K562 (cell line): ENCODE data around the gene GADD45GIP1. TPM values are rescaled to one million over a fixed set of nuclear protein-coding genes. Genes with fewer than 3 reads are reported as not detected.
A peak's percentile ranks its signal among the peaks of the same experiment; 100 is the strongest.

Source experiments
- ETV5 ChIP-seq: sonication (generic); formaldehyde crosslinking; IDR thresholded peaks from 2 replicates; pipeline ENCODE4 v1.4.0; 2020; ENCODE audit warnings: low read depth, mild to moderate bottlenecking, missing genetic modification reagents
- FOXK2 ChIP-seq, 2 experiments: fragments of 450-650 bp; IDR thresholded peaks in 1 of 2; conservative IDR thresholded peaks in 1 of 2; 2 replicates each; pipeline ENCODE4 v1.6.1; 2016; ENCODE audit warnings: low read depth in 2 of 2, mild to moderate bottlenecking in 1 of 2
- GATAD2B ChIP-seq: fragments of 450-650 bp; IDR thresholded peaks from 2 replicates; pipeline ENCODE4 v1.6.1; 2017; ENCODE audit warnings: mild to moderate bottlenecking, borderline replicate concordance
- KDM1A ChIP-seq, 2 experiments: fragments of 450-650 bp; IDR thresholded peaks; 2 replicates each; pipeline ENCODE4 v1.6.1; 2016; ENCODE audit warnings: mild to moderate bottlenecking in 2 of 2
- MCM3 ChIP-seq: fragments of 450-650 bp; IDR thresholded peaks from 2 replicates; pipeline ENCODE4 v1.6.1; 2016
- OTX1 ChIP-seq: fragments of 450-650 bp; formaldehyde crosslinking; IDR thresholded peaks from 2 replicates; pipeline ENCODE4 v1.4.0; 2022; ENCODE audit warnings: mild to moderate bottlenecking
- POLR2AphosphoS5 ChIP-seq: IDR thresholded peaks from 2 replicates; pipeline ENCODE4 v1.6.1; 2011; ENCODE audit warnings: mild to moderate bottlenecking, low read depth, low read length, moderate library complexity; ENCODE audit not compliant: control insufficient read depth, insufficient read depth
- RHOXF2B ChIP-seq: fragments of 250-450 bp; sonication (Bioruptor Pico); conservative IDR thresholded peaks from 2 replicates; pipeline ENCODE4 v1.5.1; 2021
- SMARCE1 ChIP-seq: fragments of 450-650 bp; IDR thresholded peaks from 2 replicates; pipeline ENCODE4 v1.7.1; 2016; ENCODE audit warnings: mild to moderate bottlenecking
- TAF1 ChIP-seq: IDR thresholded peaks from 2 replicates; pipeline ENCODE4 v1.6.1; 2011; ENCODE audit warnings: mild to moderate bottlenecking, low read length, moderate library complexity; ENCODE audit not compliant: insufficient read depth, control insufficient read depth, severe bottlenecking; ENCODE audit errors: extremely low read depth
- TEAD1 ChIP-seq, 2 experiments: fragments of 450-650 bp in 1 of 2; sonication (generic) in 1 of 2; formaldehyde crosslinking; IDR thresholded peaks; 2 replicates each; pipeline versions ENCODE4 v1.4.0 to v1.8.0; 2020 to 2022; ENCODE audit warnings: mild to moderate bottlenecking in 2 of 2, missing genetic modification reagents in 1 of 2
- THRAP3 ChIP-seq: fragments of 450-650 bp; IDR thresholded peaks from 2 replicates; pipeline ENCODE4 v1.6.1; 2016; ENCODE audit warnings: mild to moderate bottlenecking, inconsistent platforms, borderline replicate concordance
- XRCC4 ChIP-seq: IDR thresholded peaks from one replicate; pipeline ENCODE4 v1.6.1; 2011; ENCODE audit not compliant: insufficient read depth, insufficient read length; ENCODE audit errors: extremely low read depth
- ZNF143 ChIP-seq: sonication (generic); formaldehyde crosslinking; IDR thresholded peaks from 2 replicates; pipeline ENCODE4 v1.9.0; 2022; ENCODE audit warnings: mild to moderate bottlenecking, missing genetic modification reagents
- ZNF76 ChIP-seq: fragments of 250-450 bp; sonication (Bioruptor Pico); IDR thresholded peaks from 2 replicates; pipeline ENCODE4 v1.4.0; 2020; ENCODE audit warnings: mild to moderate bottlenecking, moderate library complexity, borderline replicate concordance
- polyA plus RNA-seq, 8 experiments: library from polyadenylated mRNA; depleted of rRNA in 4 of 8; stranded (reverse) in 5 of 8; unstranded in 3 of 8; fragments of >200 nt; fragmentation: Nextera tagmentation in 2 of 8; fragmentation: Illumina TruSeq in 1 of 8; extraction: Ambion mirVana in 2 of 8; extraction: Trizol in 1 of 8; gene quantifications; 2 replicates each; pipeline versions ENCODE4 v1.2.1 to v1.2.3, GENCODE V29; 2011 to 2014; ENCODE audit warnings: inconsistent platforms in 1 of 8, missing spikeins in 1 of 8
- total RNA-seq, 7 experiments: library from RNA; depleted of rRNA in 6 of 7; stranded (reverse); fragments of >200 nt in 6 of 7; fragmentation: Illumina TruSeq in 2 of 7; extraction: Trizol in 2 of 7; gene quantifications; 2 replicates each; pipeline versions ENCODE4 v1.2.1 to v1.2.3, GENCODE V29; 2011 to 2021; ENCODE audit warnings: low replicate concordance in 1 of 7
- TF ChIP-seq, protein P1 (sequence below): conservative IDR thresholded peaks from 2 replicates; pipeline ENCODE4 v1.6.1; 2011; ENCODE audit warnings: low read depth, mild to moderate bottlenecking, low read length; ENCODE audit not compliant: control insufficient read depth
- TF ChIP-seq, protein P2 (sequence below): fragments of 250-450 bp; sonication (Bioruptor Pico); IDR thresholded peaks from 2 replicates; pipeline ENCODE4 v1.8.0; 2022; ENCODE audit warnings: inconsistent platforms
- TF ChIP-seq, protein P3 (sequence below): fragments of 450-650 bp; IDR thresholded peaks from 2 replicates; pipeline ENCODE4 v1.6.1; 2016; ENCODE audit warnings: low read depth, mild to moderate bottlenecking, moderate library complexity

Gene GADD45GIP1
- total and polyA plus RNA-seq, 9 of the 15 experiments (the other 6 are each of a cell fraction or from before 2014, with no cell fraction given), result 5.1 to 161 (median 29.2) TPM

DNA sequence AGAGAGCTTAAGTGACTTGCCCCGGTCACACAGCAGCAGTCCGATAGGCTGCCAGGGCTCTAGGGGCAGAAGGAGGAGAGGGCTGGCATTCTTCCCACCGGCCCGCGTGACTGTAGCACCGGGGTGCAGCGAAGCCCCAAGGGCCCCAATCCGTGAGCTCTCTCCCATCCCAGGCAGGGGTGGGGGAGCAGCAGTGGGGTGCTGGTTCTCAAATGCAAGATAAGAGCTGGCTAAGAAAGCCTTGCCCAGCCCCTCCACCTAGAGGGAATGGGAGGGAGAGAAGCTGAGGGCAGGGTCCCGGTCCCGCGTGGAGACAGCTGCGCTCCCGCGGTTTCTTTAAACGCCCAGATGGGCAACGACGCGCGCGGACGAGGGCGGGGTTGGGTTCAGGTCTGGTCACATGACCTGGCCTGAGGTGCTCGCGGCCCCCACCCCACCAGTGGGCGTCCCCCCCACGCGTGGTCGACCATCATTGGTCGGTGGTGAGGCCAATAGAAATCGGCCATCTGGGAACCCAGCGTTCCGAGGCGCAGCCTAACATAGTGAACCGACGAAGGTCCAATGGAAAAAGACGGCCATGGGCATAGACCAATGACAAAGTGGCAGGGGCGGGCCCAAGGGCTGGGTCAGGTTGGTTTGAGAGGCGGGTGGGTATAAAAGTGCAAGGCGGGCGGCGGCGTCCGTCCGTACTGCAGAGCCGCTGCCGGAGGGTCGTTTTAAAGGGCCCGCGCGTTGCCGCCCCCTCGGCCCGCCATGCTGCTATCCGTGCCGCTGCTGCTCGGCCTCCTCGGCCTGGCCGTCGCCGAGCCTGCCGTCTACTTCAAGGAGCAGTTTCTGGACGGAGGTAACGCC is 18.9 kb downstream of the GADD45GIP1 start, which contains the start of gene CALR (continued):
- TF ChIP-seq, protein P1, sequence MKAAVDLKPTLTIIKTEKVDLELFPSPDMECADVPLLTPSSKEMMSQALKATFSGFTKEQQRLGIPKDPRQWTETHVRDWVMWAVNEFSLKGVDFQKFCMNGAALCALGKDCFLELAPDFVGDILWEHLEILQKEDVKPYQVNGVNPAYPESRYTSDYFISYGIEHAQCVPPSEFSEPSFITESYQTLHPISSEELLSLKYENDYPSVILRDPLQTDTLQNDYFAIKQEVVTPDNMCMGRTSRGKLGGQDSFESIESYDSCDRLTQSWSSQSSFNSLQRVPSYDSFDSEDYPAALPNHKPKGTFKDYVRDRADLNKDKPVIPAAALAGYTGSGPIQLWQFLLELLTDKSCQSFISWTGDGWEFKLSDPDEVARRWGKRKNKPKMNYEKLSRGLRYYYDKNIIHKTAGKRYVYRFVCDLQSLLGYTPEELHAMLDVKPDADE, result peak; percentile 84
- TF ChIP-seq GATAD2B, result peak; percentile 100
- 0 out of 2 replicates have a peak, but pooled peaks have one; percentile 19 for TF ChIP-seq OTX1 (CRISPR knock-in tag)
- peak in 1 of 2 experiments; percentile 68; a peak in 2 of 4 replicates for TF ChIP-seq TEAD1 (CRISPR knock-in tag; IDR thresholded peaks at IDR 0.05)
- no peak for TF ChIP-seq XRCC4
- peak in 1 of 2 experiments; percentile 78; a peak in 2 of 4 replicates for TF ChIP-seq FOXK2 (conservative IDR thresholded peaks at IDR 0.05 in 1 of 2, IDR thresholded peaks at IDR 0.05 in 1 of 2; ENCODE audit: low read depth in 2 of 2)
- no peak for TF ChIP-seq THRAP3
- no peak for TF ChIP-seq MCM3
- peak; percentile 94 for TF ChIP-seq POLR2AphosphoS5
- TF ChIP-seq TAF1, result peak; percentile 84
- no peak for TF ChIP-seq ZNF76 (CRISPR knock-in tag)
- TF ChIP-seq, protein P2, sequence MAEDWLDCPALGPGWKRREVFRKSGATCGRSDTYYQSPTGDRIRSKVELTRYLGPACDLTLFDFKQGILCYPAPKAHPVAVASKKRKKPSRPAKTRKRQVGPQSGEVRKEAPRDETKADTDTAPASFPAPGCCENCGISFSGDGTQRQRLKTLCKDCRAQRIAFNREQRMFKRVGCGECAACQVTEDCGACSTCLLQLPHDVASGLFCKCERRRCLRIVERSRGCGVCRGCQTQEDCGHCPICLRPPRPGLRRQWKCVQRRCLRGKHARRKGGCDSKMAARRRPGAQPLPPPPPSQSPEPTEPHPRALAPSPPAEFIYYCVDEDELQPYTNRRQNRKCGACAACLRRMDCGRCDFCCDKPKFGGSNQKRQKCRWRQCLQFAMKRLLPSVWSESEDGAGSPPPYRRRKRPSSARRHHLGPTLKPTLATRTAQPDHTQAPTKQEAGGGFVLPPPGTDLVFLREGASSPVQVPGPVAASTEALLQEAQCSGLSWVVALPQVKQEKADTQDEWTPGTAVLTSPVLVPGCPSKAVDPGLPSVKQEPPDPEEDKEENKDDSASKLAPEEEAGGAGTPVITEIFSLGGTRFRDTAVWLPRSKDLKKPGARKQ (CRISPR knock-in tag), result no peak
- TF ChIP-seq, protein P3, sequence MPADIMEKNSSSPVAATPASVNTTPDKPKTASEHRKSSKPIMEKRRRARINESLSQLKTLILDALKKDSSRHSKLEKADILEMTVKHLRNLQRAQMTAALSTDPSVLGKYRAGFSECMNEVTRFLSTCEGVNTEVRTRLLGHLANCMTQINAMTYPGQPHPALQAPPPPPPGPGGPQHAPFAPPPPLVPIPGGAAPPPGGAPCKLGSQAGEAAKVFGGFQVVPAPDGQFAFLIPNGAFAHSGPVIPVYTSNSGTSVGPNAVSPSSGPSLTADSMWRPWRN, result no peak
- TF ChIP-seq KDM1A (IDR thresholded peaks at IDR 0.05), result peak in 1 of 2 experiments; percentile 57; a peak in 1 of 4 replicates
- TF ChIP-seq ETV5 (CRISPR knock-in tag), result peak; percentile 58; the same call in 1 of the 2 replicates
- TF ChIP-seq SMARCE1, result peak; percentile 35; the same call in 1 of the 2 replicates
- no peak for TF ChIP-seq ZNF143 (CRISPR knock-in tag)
- TF ChIP-seq RHOXF2B (CRISPR knock-in tag), result 0 out of 2 replicates have a peak, but pooled peaks have one; percentile 5
